ENCODE data around the gene P3R3URF. TPM values are rescaled to one million over a fixed set of nuclear protein-coding genes. Genes with fewer than 3 reads are reported as not detected.

The P3R3URF gene
- total RNA-seq, 1 donor from 2014 or later = not detected

DNA sequence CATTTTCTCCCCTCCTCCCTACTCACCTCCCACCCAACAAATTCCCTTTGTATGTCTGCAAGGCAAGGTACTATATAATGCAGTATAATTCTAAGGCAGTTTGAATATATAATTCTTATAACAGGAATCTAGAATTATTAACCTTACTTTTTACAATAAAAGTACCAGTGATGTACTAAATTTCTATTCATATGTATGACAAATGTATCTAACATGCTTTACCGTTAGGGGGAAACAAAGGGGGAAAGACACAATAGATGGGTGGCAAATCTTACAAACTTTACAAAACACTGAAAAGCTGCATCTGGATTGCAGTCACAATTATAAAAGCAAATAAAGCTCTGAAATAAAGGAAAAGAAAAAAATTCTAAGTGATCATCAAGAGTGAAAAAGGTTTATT is 46.2 kb downstream of the P3R3URF start:
- H3K27me3 ChIP-seq (ENCODE audit: control insufficient read depth, insufficient read depth, low read length) = no peaks in the 10 kb centered on the region
- TF ChIP-seq, protein P1, sequence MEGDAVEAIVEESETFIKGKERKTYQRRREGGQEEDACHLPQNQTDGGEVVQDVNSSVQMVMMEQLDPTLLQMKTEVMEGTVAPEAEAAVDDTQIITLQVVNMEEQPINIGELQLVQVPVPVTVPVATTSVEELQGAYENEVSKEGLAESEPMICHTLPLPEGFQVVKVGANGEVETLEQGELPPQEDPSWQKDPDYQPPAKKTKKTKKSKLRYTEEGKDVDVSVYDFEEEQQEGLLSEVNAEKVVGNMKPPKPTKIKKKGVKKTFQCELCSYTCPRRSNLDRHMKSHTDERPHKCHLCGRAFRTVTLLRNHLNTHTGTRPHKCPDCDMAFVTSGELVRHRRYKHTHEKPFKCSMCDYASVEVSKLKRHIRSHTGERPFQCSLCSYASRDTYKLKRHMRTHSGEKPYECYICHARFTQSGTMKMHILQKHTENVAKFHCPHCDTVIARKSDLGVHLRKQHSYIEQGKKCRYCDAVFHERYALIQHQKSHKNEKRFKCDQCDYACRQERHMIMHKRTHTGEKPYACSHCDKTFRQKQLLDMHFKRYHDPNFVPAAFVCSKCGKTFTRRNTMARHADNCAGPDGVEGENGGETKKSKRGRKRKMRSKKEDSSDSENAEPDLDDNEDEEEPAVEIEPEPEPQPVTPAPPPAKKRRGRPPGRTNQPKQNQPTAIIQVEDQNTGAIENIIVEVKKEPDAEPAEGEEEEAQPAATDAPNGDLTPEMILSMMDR (IDR thresholded peaks at IDR 0.05; ENCODE audit: insufficient read depth, low read length, severe bottlenecking) = no peak
- DNase-seq (ENCODE audit: low read depth) (no peak), FAIRE-seq (no peak)
- H3K4me3 ChIP-seq (ENCODE audit: low read depth, low read length) = no peak overlapping the region
- H3K36me3 ChIP-seq (ENCODE audit: control insufficient read depth, insufficient read depth, low read length) = no peaks in the 10 kb centered on the region

DNA sequence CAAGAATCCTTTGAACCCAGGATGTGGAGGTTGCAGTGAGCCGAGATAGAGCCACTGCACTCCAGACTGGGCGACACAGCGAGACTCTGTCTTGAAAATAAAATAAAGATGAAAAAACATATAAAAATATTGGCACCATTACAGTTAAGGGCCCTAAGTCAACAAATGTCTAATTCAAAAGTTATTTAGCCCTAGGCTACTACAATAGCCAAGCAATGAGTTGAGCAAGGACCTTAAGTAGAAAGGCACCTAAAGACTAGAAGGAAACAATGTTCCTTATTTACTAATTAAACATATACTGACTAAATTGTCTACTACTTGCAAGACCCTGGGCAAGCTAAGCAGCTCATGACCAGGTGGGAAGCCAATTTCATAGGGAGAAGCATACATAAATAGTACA is 47.9 kb downstream of the P3R3URF start:
- H3K27me3 ChIP-seq (ENCODE audit: control insufficient read depth, insufficient read depth, low read length) = no peaks in the 10 kb centered on the region
- DNase-seq (ENCODE audit: low read depth) (peak; percentile 81), FAIRE-seq (no peak)
- TF ChIP-seq, protein P1 (IDR thresholded peaks at IDR 0.05; ENCODE audit: insufficient read depth, low read length, severe bottlenecking) = no peak
- no peak overlapping the region for H3K4me3 ChIP-seq (ENCODE audit: low read depth, low read length)
- H3K36me3 ChIP-seq (ENCODE audit: control insufficient read depth, insufficient read depth, low read length) = no peaks in the 10 kb centered on the region

Other genes with a start within 250 kb of the P3R3URF start
- 1.8 and 4.0 TPM in 2 replicates for gene PIK3R3, start 43.9 kb downstream of the P3R3URF start, total RNA-seq
- 42.1 and 49.4 TPM in 2 replicates for gene TSPAN1, start 1.4 kb downstream of the P3R3URF start, total RNA-seq
- gene POMGNT1, start 21.9 kb upstream of the P3R3URF start, total RNA-seq = 48.1 and 54.8 TPM in 2 replicates
- gene LURAP1, start 26.8 kb upstream of the P3R3URF start, total RNA-seq = 4.5 and 5.5 TPM in 2 replicates
- gene RAD54L, start 71.3 kb upstream of the P3R3URF start, total RNA-seq = 0.13 and 0.26 TPM in 2 replicates
- gene LRRC41, start 127.1 kb upstream of the P3R3URF start, total RNA-seq = 53.7 and 71.6 TPM in 2 replicates
- 534 and 762 TPM in 2 replicates for gene UQCRH, start 127.2 kb upstream of the P3R3URF start, total RNA-seq
- gene NSUN4, start 164.3 kb upstream of the P3R3URF start, total RNA-seq = 9.0 and 12.0 TPM in 2 replicates
- gene FAAH, start 217.8 kb upstream of the P3R3URF start, total RNA-seq = 10.2 and 10.5 TPM in 2 replicates